ENCODE data around the gene DNAJC15.

DNA sequence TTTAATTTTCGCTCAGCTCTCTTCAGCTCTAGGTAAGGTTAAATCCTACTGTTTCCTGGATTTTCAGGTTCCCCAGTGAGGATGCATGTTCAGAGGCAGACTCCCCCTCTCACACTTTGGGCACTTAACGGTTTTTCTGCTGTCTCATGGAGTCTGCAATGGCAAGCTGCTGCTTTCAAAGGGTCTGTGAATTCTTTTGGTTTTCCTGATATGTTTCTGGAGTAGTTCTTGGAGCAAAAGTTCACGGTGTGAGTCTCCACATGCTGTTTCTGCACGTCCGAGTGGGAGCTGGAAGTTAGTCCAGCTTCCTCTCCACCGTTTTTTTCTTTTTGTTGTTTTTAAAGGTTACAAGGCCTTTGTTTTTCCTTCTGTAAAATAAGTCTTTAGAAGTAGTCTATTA lies 35.4 kb downstream of the DNAJC15 start:
- TF ChIP-seq, protein P1, sequence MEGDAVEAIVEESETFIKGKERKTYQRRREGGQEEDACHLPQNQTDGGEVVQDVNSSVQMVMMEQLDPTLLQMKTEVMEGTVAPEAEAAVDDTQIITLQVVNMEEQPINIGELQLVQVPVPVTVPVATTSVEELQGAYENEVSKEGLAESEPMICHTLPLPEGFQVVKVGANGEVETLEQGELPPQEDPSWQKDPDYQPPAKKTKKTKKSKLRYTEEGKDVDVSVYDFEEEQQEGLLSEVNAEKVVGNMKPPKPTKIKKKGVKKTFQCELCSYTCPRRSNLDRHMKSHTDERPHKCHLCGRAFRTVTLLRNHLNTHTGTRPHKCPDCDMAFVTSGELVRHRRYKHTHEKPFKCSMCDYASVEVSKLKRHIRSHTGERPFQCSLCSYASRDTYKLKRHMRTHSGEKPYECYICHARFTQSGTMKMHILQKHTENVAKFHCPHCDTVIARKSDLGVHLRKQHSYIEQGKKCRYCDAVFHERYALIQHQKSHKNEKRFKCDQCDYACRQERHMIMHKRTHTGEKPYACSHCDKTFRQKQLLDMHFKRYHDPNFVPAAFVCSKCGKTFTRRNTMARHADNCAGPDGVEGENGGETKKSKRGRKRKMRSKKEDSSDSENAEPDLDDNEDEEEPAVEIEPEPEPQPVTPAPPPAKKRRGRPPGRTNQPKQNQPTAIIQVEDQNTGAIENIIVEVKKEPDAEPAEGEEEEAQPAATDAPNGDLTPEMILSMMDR (conservative IDR thresholded peaks at IDR 0.05 in 1 of 2, IDR thresholded peaks at IDR 0.05 in 1 of 2; ENCODE audit: low read depth in 1 of 2, low read length in 2 of 2) = no peak
- no peak for TF ChIP-seq EZH2 (IDR thresholded peaks at IDR 0.05; ENCODE audit: low read length, missing control alignments)

Measured in fibroblast of lung (primary cell).